OCI-LY1 (cell line): ENCODE results near the gene ADAM17.

Experiments used
- H2AFZ ChIP-seq: fragments of 200-600 bp; sonication (generic), shearing (Covaris generic); 2 replicates; pipeline ENCODE4 v1.6.0; 2014; ENCODE audit warnings: antibody characterized with exemption, mild to moderate bottlenecking, low read length
- H3F3A ChIP-seq: fragments of 200-600 bp; sonication (generic), shearing (Covaris generic); 2 replicates; pipeline ENCODE4 v1.6.0; 2014; ENCODE audit warnings: mild to moderate bottlenecking, antibody characterized with exemption, low read length, moderate library complexity; ENCODE audit not compliant: insufficient read depth
- H3K27ac ChIP-seq: fragments of 200-600 bp; sonication (generic); 2 replicates; pipeline ENCODE4 v1.5.1; 2014; ENCODE audit warnings: low read length, mixed run types, mild to moderate bottlenecking, low read depth; ENCODE audit not compliant: poor library complexity, severe bottlenecking
- H3K27me3 ChIP-seq: fragments of 200-600 bp; sonication (generic); 2 replicates; pipeline ENCODE4 v1.6.0; 2014; ENCODE audit warnings: antibody characterized with exemption, mild to moderate bottlenecking, low read length, moderate library complexity; ENCODE audit not compliant: insufficient read depth
- H3K36me3 ChIP-seq: fragments of 200-600 bp; sonication (generic); 2 replicates; pipeline ENCODE4 v1.6.1; 2014; ENCODE audit warnings: mild to moderate bottlenecking, antibody characterized with exemption, low read length, moderate library complexity, mixed read lengths; ENCODE audit not compliant: insufficient read depth
- H3K4me1 ChIP-seq: fragments of 200-600 bp; sonication (generic); 2 replicates; pipeline ENCODE4 v1.5.1; 2014; ENCODE audit warnings: mild to moderate bottlenecking, low read length, moderate library complexity; ENCODE audit not compliant: insufficient read depth, severe bottlenecking
- H3K4me2 ChIP-seq: fragments of 200-600 bp; sonication (generic), shearing (Covaris generic); 2 replicates; pipeline ENCODE4 v1.6.1; 2014; ENCODE audit warnings: low read length
- H3K4me3 ChIP-seq: fragments of 200-600 bp; sonication (generic); 2 replicates; pipeline ENCODE4 v1.5.1; 2014; ENCODE audit warnings: low read length, low read depth, mild to moderate bottlenecking, mixed read lengths; ENCODE audit not compliant: poor library complexity, severe bottlenecking
- H3K79me2 ChIP-seq: fragments of 200-600 bp; shearing (Covaris generic); 2 replicates; pipeline ENCODE4 v1.6.1; 2016; ENCODE audit warnings: mixed run types, low read length, mixed read lengths; ENCODE audit not compliant: insufficient read depth
- H3K9ac ChIP-seq: fragments of 200-600 bp; sonication (generic), shearing (Covaris generic); 2 replicates; pipeline ENCODE4 v1.6.1; 2014; ENCODE audit warnings: mild to moderate bottlenecking, low read length, mixed read lengths
- H3K9me2 ChIP-seq: fragments of 200-600 bp; sonication (generic), shearing (Covaris generic); 2 replicates; pipeline ENCODE4 v1.6.1; 2014; ENCODE audit warnings: low read depth, mild to moderate bottlenecking, low read length, mixed read lengths
- H3K9me3 ChIP-seq: fragments of 200-600 bp; shearing (Covaris generic); 2 replicates; pipeline ENCODE4 v1.6.1; 2014; ENCODE audit warnings: low read length, mixed read lengths
- H4K20me1 ChIP-seq: fragments of 200-600 bp; sonication (generic), shearing (Covaris generic); 2 replicates; pipeline ENCODE4 v1.6.0; 2016; ENCODE audit warnings: mild to moderate bottlenecking, low read length; ENCODE audit not compliant: insufficient read depth
- EZH2 ChIP-seq: fragments of 200-600 bp; sonication (generic), shearing (Covaris generic); IDR thresholded peaks from 2 replicates; pipeline ENCODE4 v1.8.0; 2017; ENCODE audit warnings: borderline replicate concordance, mixed run types, mild to moderate bottlenecking, antibody characterized with exemption, low read length, moderate library complexity, mixed read lengths
- TF ChIP-seq, protein P1 (sequence below): fragments of 200-600 bp; sonication (generic), shearing (Covaris generic); IDR thresholded peaks from 2 replicates; pipeline ENCODE4 v1.5.1; 2017; ENCODE audit warnings: mild to moderate bottlenecking, antibody characterized with exemption, low read length, moderate library complexity, mixed read lengths

The ADAM17 gene

DNA sequence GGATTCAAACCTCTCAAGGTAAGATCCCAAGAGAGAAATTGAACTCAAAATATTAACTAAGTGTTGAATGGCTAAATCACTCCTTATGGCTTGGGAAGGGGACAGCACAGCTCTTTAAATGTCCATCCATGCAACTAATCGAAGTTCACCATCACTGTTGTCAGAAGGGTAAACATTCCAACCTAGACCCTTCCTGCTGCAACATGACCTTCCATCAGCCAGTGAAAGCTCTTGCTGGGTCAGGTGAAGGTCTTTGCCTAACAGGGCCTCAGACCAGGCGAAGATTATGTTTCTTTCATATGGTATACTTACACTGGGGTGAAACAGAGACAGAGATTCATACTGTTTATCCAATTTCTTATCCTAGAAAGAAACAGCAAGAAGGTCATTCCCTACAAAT is 64.8 kb downstream of the ADAM17 start:
- H3K9me3 ChIP-seq, result no peaks in the 10 kb centered on the region
- H3K9ac ChIP-seq, result no peak overlapping the region
- H3K79me2 ChIP-seq, result no peaks in the 10 kb centered on the region
- TF ChIP-seq EZH2, result no peak
- TF ChIP-seq, protein P1, sequence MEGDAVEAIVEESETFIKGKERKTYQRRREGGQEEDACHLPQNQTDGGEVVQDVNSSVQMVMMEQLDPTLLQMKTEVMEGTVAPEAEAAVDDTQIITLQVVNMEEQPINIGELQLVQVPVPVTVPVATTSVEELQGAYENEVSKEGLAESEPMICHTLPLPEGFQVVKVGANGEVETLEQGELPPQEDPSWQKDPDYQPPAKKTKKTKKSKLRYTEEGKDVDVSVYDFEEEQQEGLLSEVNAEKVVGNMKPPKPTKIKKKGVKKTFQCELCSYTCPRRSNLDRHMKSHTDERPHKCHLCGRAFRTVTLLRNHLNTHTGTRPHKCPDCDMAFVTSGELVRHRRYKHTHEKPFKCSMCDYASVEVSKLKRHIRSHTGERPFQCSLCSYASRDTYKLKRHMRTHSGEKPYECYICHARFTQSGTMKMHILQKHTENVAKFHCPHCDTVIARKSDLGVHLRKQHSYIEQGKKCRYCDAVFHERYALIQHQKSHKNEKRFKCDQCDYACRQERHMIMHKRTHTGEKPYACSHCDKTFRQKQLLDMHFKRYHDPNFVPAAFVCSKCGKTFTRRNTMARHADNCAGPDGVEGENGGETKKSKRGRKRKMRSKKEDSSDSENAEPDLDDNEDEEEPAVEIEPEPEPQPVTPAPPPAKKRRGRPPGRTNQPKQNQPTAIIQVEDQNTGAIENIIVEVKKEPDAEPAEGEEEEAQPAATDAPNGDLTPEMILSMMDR, result no peak
- no peaks in the 10 kb centered on the region for H3F3A ChIP-seq
- no peak overlapping the region for H3K4me2 ChIP-seq
- no peaks in the 10 kb centered on the region for H3K27me3 ChIP-seq
- H2AFZ ChIP-seq, result no peak overlapping the region
- H3K4me3 ChIP-seq, result no peak overlapping the region
- peaks cover 100% of the 10 kb centered on the region for H3K36me3 ChIP-seq
- no peaks in the 10 kb centered on the region for H4K20me1 ChIP-seq
- no peaks in the 10 kb centered on the region for H3K9me2 ChIP-seq
- no peaks in the 10 kb centered on the region for H3K4me1 ChIP-seq
- no peak overlapping the region for H3K27ac ChIP-seq

DNA sequence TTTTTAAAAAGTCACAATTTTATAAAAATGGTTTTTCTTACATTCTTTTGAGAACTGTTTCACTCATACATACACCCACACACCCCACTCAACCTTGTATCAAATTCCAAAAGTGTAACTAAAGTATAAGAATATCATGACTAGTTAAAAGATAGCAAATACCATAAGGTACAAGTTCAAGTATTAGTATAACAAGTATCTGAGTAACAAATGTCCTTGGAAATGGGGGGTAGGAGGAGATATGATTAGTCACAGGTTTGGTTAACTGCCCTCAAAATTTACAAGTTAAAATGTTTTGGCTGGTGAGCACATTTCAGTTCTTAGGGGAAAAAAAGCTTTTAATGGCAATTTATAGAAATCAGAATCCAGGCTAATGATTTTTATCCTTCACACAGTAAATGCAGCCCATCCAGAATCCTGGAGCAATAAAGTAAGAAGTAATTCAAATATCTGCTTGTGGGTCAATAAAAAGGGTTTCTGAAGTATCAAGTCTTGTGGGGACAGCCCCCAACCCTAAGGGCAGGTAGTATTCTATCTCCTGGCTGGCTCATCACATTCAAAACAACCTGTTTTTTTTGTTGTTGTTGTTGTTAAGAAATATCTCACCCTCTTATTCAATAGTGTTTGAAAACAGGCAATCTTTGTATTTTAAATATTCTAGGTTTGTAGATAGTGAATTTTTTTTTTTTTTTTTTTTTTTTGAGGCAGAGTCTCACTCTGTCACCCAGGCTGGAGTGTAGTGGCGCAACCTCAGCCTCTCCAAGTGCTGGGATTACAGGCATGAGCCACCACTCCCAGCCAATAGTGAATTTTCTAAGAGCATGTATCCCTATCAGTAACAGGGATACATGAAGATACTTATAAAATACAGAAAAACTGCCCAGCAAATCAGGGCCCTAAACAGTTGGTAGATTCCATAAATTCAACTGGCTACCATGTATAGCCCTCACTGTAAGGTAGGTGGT is 66.8 kb downstream of the ADAM17 start:
- Histone ChIP-seq H3K9ac (no peak overlapping the region), H3F3A (no peaks in the 10 kb centered on the region), H3K9me2 (no peaks in the 10 kb centered on the region), H3K4me2 (no peak overlapping the region), H3K4me3 (no peak overlapping the region), H4K20me1 (no peaks in the 10 kb centered on the region), H3K4me1 (no peaks in the 10 kb centered on the region), H3K27ac (no peak overlapping the region), H3K36me3 (peaks cover 100% of the 10 kb centered on the region), H2AFZ (no peak overlapping the region), H3K9me3 (no peaks in the 10 kb centered on the region), H3K79me2 (no peaks in the 10 kb centered on the region), H3K27me3 (no peaks in the 10 kb centered on the region)
- TF ChIP-seq, protein P1, result no peak
- TF ChIP-seq EZH2, result no peak

DNA sequence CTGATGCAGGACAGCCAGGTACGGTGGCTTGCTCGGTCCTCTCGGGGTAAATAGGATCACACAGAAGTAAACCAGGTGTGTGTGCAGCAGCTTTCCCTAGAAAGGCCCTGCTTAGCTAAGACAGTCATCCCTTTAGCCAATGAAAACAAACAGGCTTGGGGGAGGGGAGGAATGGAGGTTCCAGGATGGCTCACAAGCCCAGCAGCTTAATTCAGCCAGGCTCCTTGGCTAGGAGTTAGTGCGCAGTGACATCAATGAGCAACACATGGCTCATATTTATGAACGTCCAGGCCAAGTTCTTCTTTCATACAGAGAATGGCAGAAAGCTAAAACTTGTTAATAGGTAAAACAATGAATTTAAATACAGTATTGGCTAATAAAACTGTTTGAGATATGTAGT is 71.1 kb downstream of the ADAM17 start:
- Histone ChIP-seq H3K36me3 (peaks cover 94% of the 10 kb centered on the region), H3K9ac (no peak overlapping the region), H3K79me2 (no peaks in the 10 kb centered on the region), H3K4me1 (peaks cover 10% of the 10 kb centered on the region), H3K4me3 (no peak overlapping the region), H3K9me2 (no peaks in the 10 kb centered on the region), H3K4me2 (no peak overlapping the region), H3K27ac (no peak overlapping the region), H4K20me1 (no peaks in the 10 kb centered on the region), H2AFZ (no peak overlapping the region), H3K9me3 (no peaks in the 10 kb centered on the region), H3F3A (no peaks in the 10 kb centered on the region), H3K27me3 (no peaks in the 10 kb centered on the region)
- TF ChIP-seq, protein P1, result no peak
